ENCODE results near the gene SPINT3.

Gene SPINT3

DNA sequence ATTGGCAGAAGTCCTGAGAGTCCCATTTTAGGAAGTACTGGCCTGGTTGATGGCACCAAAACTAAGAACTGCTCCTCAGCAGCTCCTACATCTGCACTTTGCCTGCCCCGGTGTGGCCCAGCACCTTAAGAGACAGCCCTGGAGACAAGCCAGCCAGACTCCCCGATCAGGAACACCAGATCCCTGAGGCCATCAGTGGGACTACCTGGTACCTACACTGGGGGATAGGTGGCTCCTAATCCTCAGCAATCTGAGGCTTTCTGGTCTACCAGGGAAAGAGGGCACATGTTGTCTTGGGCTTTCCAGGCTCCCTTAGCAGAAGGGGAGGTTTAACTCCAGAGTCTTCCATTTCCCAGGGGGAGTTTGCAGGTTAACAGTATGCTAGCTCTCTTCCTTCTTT is 24.0 kb upstream of the SPINT3 start, which contains the start of gene WFDC6:
TSS of gene WFDC6 (minus strand) at position 101 of the 400 bp plus-strand sequence. CDS start at position 26, 75 bp downstream.
- Histone ChIP-seq H3K27me3 (replicated peaks; ENCODE audit: control insufficient read depth, insufficient read depth, low read length, poor library complexity, severe bottlenecking) (peaks cover 10% of the 10 kb centered on the region), H3K9me3 (ENCODE audit: control insufficient read depth, low read length) (no peaks in the 10 kb centered on the region), H3K4me1 (ENCODE audit: control insufficient read depth, insufficient read depth, low read length, poor library complexity, severe bottlenecking) (no peaks in the 10 kb centered on the region)

GRCh38 chr20:45538209-45538799 is 22.9 kb upstream of the SPINT3 start:
- DNase-seq: no peak
- Histone ChIP-seq H3K27ac (ENCODE audit: insufficient read depth, low read length, poor library complexity, severe bottlenecking) (no peak overlapping the region), H3K9me3 (ENCODE audit: control insufficient read depth, low read length) (no peaks in the 10 kb centered on the region), H3K36me3 (ENCODE audit: control insufficient read depth, insufficient read depth, low read length) (no peaks in the 10 kb centered on the region), H3K4me3 (ENCODE audit: insufficient read depth, low read depth, low read length, poor library complexity, severe bottlenecking) (no peak overlapping the region), H3K4me1 (ENCODE audit: control insufficient read depth, insufficient read depth, low read length, poor library complexity, severe bottlenecking) (no peaks in the 10 kb centered on the region), H3K27me3 (replicated peaks; ENCODE audit: control insufficient read depth, insufficient read depth, low read length, poor library complexity, severe bottlenecking) (peaks cover 10% of the 10 kb centered on the region)

More for the DNA sequence above, 24.0 kb upstream of the SPINT3 start, which contains the start of gene WFDC6:
- H3K4me3 ChIP-seq (ENCODE audit: insufficient read depth, low read depth, low read length, poor library complexity, severe bottlenecking): no peak within 1 kb of the TSS
- H3K27ac ChIP-seq (ENCODE audit: insufficient read depth, low read length, poor library complexity, severe bottlenecking): no peak within 1 kb of the TSS
- no peak for DNase-seq
- H3K36me3 ChIP-seq (ENCODE audit: control insufficient read depth, insufficient read depth, low read length): no peaks in the 10 kb centered on the region

DNA sequence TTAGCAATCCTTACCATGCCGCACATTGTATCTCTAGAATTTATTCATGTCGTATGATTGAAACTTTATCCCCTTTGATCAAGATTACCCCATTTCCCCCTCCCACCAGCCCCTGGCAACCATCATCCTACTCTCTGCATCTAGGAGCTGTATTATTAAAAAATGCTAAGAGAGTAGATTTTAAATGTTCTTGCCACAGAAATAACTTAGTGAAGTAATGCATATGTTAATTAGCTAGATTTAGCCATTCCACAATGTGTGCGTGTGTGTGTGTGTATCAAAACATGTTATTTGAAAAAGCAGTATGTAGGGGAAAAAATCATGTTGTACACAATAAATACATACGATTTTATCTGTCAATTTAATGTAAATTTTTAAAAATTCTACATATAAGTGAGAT is 11.9 kb upstream of the SPINT3 start:
- H3K4me3 ChIP-seq (ENCODE audit: insufficient read depth, low read depth, low read length, poor library complexity, severe bottlenecking): no peak overlapping the region
- no peaks in the 10 kb centered on the region for H3K4me1 ChIP-seq (ENCODE audit: control insufficient read depth, insufficient read depth, low read length, poor library complexity, severe bottlenecking)
- H3K27ac ChIP-seq (ENCODE audit: insufficient read depth, low read length, poor library complexity, severe bottlenecking): no peak overlapping the region
- no peaks in the 10 kb centered on the region for H3K27me3 ChIP-seq (replicated peaks; ENCODE audit: control insufficient read depth, insufficient read depth, low read length, poor library complexity, severe bottlenecking)
- DNase-seq: no peak
- no peaks in the 10 kb centered on the region for H3K36me3 ChIP-seq (ENCODE audit: control insufficient read depth, insufficient read depth, low read length)
- no peaks in the 10 kb centered on the region for H3K9me3 ChIP-seq (ENCODE audit: control insufficient read depth, low read length)

GRCh38 chr20:45523821-45524220 is 8.4 kb upstream of the SPINT3 start:
- no peaks in the 10 kb centered on the region for H3K36me3 ChIP-seq (ENCODE audit: control insufficient read depth, insufficient read depth, low read length)
- no peaks in the 10 kb centered on the region for H3K4me1 ChIP-seq (ENCODE audit: control insufficient read depth, insufficient read depth, low read length, poor library complexity, severe bottlenecking)
- no peak overlapping the region for H3K27ac ChIP-seq (ENCODE audit: insufficient read depth, low read length, poor library complexity, severe bottlenecking)
- DNase-seq: no peak
- no peaks in the 10 kb centered on the region for H3K27me3 ChIP-seq (replicated peaks; ENCODE audit: control insufficient read depth, insufficient read depth, low read length, poor library complexity, severe bottlenecking)
- H3K4me3 ChIP-seq (ENCODE audit: insufficient read depth, low read depth, low read length, poor library complexity, severe bottlenecking): no peak overlapping the region
- no peaks in the 10 kb centered on the region for H3K9me3 ChIP-seq (ENCODE audit: control insufficient read depth, low read length)

GRCh38 chr20:45518282-45518681 is 2.9 kb upstream of the SPINT3 start:
- H3K4me3 ChIP-seq (ENCODE audit: insufficient read depth, low read depth, low read length, poor library complexity, severe bottlenecking): no peak overlapping the region
- DNase-seq: no peak
- H3K27ac ChIP-seq (ENCODE audit: insufficient read depth, low read length, poor library complexity, severe bottlenecking): no peak overlapping the region
- no peaks in the 10 kb centered on the region for H3K9me3 ChIP-seq (ENCODE audit: control insufficient read depth, low read length)
- no peaks in the 10 kb centered on the region for H3K4me1 ChIP-seq (ENCODE audit: control insufficient read depth, insufficient read depth, low read length, poor library complexity, severe bottlenecking)
- H3K36me3 ChIP-seq (ENCODE audit: control insufficient read depth, insufficient read depth, low read length): no peaks in the 10 kb centered on the region
- no peaks in the 10 kb centered on the region for H3K27me3 ChIP-seq (replicated peaks; ENCODE audit: control insufficient read depth, insufficient read depth, low read length, poor library complexity, severe bottlenecking)

DNA sequence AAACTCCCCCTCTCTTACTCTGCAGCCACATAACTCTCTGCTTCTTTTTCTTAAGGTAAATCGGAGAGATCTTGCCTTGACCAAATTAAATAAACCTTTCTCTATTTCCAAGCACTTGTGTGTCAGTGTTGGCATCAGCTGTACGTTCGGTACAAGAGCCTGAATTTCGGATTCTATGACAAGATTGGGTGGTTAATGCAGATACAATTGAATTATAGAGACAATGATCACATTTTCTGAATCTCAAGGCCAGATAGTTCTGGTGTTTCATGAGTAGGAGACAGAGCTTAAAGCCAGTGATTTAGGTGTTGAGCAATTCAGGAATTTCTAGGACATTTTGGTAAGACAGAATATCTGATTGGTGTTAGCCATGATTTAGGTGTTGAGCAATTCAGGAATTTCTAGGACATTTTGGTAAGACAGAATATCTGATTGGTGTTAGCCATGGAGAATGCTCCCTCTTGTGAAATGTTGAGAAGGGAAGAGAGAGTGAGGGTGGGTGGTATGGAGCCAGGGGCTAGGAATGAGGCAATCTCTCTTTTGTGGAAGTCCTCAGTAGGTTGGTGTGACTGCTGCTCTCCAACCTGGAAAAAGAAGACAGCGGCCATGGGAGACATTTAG is 5.1 kb downstream of the SPINT3 start:
- no peaks in the 10 kb centered on the region for H3K9me3 ChIP-seq (ENCODE audit: control insufficient read depth, low read length)
- H3K36me3 ChIP-seq (ENCODE audit: control insufficient read depth, insufficient read depth, low read length): no peaks in the 10 kb centered on the region
- no peaks in the 10 kb centered on the region for H3K4me1 ChIP-seq (ENCODE audit: control insufficient read depth, insufficient read depth, low read length, poor library complexity, severe bottlenecking)
- H3K27me3 ChIP-seq (replicated peaks; ENCODE audit: control insufficient read depth, insufficient read depth, low read length, poor library complexity, severe bottlenecking): no peaks in the 10 kb centered on the region
- DNase-seq: no peak
- no peak overlapping the region for H3K4me3 ChIP-seq (ENCODE audit: insufficient read depth, low read depth, low read length, poor library complexity, severe bottlenecking)
- H3K27ac ChIP-seq (ENCODE audit: insufficient read depth, low read length, poor library complexity, severe bottlenecking): no peak overlapping the region

GRCh38 chr20:45509091-45509490 is 6.3 kb downstream of the SPINT3 start:
- no peak for DNase-seq
- Histone ChIP-seq H3K27me3 (replicated peaks; ENCODE audit: control insufficient read depth, insufficient read depth, low read length, poor library complexity, severe bottlenecking) (no peaks in the 10 kb centered on the region), H3K4me1 (ENCODE audit: control insufficient read depth, insufficient read depth, low read length, poor library complexity, severe bottlenecking) (no peaks in the 10 kb centered on the region), H3K36me3 (ENCODE audit: control insufficient read depth, insufficient read depth, low read length) (no peaks in the 10 kb centered on the region), H3K4me3 (ENCODE audit: insufficient read depth, low read depth, low read length, poor library complexity, severe bottlenecking) (no peak overlapping the region), H3K27ac (ENCODE audit: insufficient read depth, low read length, poor library complexity, severe bottlenecking) (no peak overlapping the region), H3K9me3 (ENCODE audit: control insufficient read depth, low read length) (no peaks in the 10 kb centered on the region)

DNA sequence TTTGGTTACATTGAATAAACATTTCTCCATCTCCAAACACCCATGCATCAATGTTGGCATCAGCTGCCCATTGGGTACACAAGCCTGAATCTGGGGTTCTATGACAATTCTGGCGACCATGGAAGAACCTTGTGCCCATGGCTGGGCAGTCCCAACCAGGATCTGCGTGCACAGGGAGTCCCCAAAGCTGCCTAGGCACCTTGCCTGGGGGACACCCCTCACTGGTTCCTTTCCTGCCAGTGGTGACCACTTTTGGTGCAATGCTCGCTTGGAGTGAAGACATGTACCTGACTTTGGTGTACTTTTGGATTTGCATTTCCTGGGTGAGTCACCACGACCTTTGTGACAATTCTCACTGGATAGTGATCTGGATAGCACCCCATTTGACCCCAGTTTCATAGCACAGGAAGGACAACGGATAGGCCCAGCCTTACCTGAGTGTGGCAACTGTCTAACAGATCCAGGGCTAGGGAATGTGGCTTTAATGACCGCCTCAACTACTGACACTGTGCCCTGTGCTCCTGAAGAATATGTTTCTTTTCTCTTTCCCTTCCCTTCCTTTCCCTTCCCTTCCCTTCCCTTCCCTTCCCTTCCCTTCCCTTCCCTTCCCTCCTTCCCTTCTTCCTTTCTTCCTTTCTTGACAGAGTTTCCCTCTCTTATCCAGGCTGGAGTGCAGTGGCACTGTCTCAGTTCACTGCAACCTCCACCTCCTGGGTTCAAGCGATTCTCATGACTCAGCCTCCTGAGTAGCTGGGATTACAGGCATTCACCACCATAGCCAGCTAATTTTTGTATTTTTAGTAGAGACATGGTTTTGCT is 7.1 kb downstream of the SPINT3 start:
- H3K36me3 ChIP-seq (ENCODE audit: control insufficient read depth, insufficient read depth, low read length): no peaks in the 10 kb centered on the region
- no peak overlapping the region for H3K4me3 ChIP-seq (ENCODE audit: insufficient read depth, low read depth, low read length, poor library complexity, severe bottlenecking)
- DNase-seq: no peak
- no peak overlapping the region for H3K27ac ChIP-seq (ENCODE audit: insufficient read depth, low read length, poor library complexity, severe bottlenecking)
- no peaks in the 10 kb centered on the region for H3K4me1 ChIP-seq (ENCODE audit: control insufficient read depth, insufficient read depth, low read length, poor library complexity, severe bottlenecking)
- no peaks in the 10 kb centered on the region for H3K27me3 ChIP-seq (replicated peaks; ENCODE audit: control insufficient read depth, insufficient read depth, low read length, poor library complexity, severe bottlenecking)
- no peaks in the 10 kb centered on the region for H3K9me3 ChIP-seq (ENCODE audit: control insufficient read depth, low read length)

DNA sequence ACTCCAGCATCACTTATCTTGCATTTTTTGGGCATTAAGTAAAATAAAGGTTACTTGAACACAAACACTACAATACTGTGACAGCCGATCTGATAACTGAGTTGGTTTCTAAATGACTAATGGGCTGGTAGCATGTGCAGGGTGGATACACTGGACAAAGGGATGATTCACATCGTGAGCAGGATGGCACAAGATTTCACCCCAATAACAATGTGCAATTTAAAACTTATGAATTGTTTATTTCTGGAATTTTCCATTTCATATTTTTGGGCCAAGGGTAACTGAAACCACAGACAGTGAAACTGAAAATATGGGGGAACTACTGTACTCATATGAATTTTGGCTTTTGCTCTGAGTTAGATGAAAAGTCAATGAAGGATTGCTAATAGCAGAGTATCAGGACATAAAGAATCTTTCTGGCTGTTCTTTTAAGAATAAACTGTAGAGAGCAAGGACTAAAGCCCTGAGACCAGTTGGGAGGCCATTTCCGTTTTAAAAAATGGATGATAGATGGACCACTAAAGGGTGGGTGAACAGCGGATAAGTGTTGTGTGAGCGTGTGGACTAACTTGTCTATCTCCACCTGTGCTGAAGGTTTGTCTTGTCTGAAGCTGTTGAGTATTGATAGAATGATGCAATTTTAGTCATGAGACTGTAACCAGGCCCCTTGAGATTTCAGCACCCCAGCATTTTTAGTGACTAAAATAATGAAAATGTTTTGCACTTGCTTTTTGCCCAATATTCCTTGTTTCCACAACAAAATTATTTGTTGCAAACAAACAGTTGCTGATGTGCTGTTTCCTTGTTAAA is 8.2 kb downstream of the SPINT3 start:
- H3K36me3 ChIP-seq (ENCODE audit: control insufficient read depth, insufficient read depth, low read length): no peaks in the 10 kb centered on the region
- H3K9me3 ChIP-seq (ENCODE audit: control insufficient read depth, low read length): no peaks in the 10 kb centered on the region
- no peak overlapping the region for H3K27ac ChIP-seq (ENCODE audit: insufficient read depth, low read length, poor library complexity, severe bottlenecking)
- H3K4me1 ChIP-seq (ENCODE audit: control insufficient read depth, insufficient read depth, low read length, poor library complexity, severe bottlenecking): no peaks in the 10 kb centered on the region
- no peaks in the 10 kb centered on the region for H3K27me3 ChIP-seq (replicated peaks; ENCODE audit: control insufficient read depth, insufficient read depth, low read length, poor library complexity, severe bottlenecking)
- no peak for DNase-seq
- no peak overlapping the region for H3K4me3 ChIP-seq (ENCODE audit: insufficient read depth, low read depth, low read length, poor library complexity, severe bottlenecking)

Measured in effector memory CD4-positive, alpha-beta T cell (primary cell).